Fibroblast of skin of abdomen (primary cell): Measurements from ENCODE around the gene METRN.

Experiments used
- DNase-seq: peaks from one replicate; pipeline ENCODE4 v3.0.0-alpha.2; 2013

Gene METRN

GRCh38 chr16:693364-693763 lies 21.6 kb upstream of the METRN start:
- DNase-seq: no peak

- no peak for DNase-seq
Measured at GRCh38 chr16:693766-694165, 21.2 kb upstream of the METRN start.

- DNase-seq: no peak
Measured at GRCh38 chr16:694187-694862, 20.6 kb upstream of the METRN start.

- DNase-seq: no peak
Measured at GRCh38 chr16:694863-695354, 20.0 kb upstream of the METRN start.

- DNase-seq: no peak
Measured at GRCh38 chr16:695355-696089, 19.4 kb upstream of the METRN start.

- DNase-seq: no peak
Measured at GRCh38 chr16:698911-699671, 15.8 kb upstream of the METRN start.

GRCh38 chr16:700684-701584 lies 14.0 kb upstream of the METRN start:
- no peak for DNase-seq

GRCh38 chr16:702341-702740 lies 12.6 kb upstream of the METRN start:
- no peak for DNase-seq

GRCh38 chr16:703406-703805 lies 11.5 kb upstream of the METRN start:
- no peak for DNase-seq

- no peak for DNase-seq
Measured at GRCh38 chr16:704047-704446, 10.9 kb upstream of the METRN start.

- DNase-seq: no peak
Measured at GRCh38 chr16:704552-705380, 10.2 kb upstream of the METRN start.

- no peak for DNase-seq
Measured at GRCh38 chr16:705431-706188, 9.3 kb upstream of the METRN start, which contains the start of gene FBXL16. Gene FBXL16, minus strand, starts transcription at chr16:705801. Its CDS starts 8,396 bp downstream, at chr16:697405.

GRCh38 chr16:706189-707061 lies 8.5 kb upstream of the METRN start:
- no peak for DNase-seq

- no peak for DNase-seq
Measured at GRCh38 chr16:707062-707538, 7.8 kb upstream of the METRN start.

GRCh38 chr16:708019-708418 lies 6.9 kb upstream of the METRN start:
- DNase-seq: no peak

GRCh38 chr16:708959-709358 lies 6.0 kb upstream of the METRN start:
- DNase-seq: no peak

- DNase-seq: peak; percentile 75
Measured at GRCh38 chr16:709566-710499, 5.1 kb upstream of the METRN start.

- no peak for DNase-seq
Measured at GRCh38 chr16:710500-711075, 4.3 kb upstream of the METRN start.
